ENCODE measurements around the gene SNRPA.

DNA sequence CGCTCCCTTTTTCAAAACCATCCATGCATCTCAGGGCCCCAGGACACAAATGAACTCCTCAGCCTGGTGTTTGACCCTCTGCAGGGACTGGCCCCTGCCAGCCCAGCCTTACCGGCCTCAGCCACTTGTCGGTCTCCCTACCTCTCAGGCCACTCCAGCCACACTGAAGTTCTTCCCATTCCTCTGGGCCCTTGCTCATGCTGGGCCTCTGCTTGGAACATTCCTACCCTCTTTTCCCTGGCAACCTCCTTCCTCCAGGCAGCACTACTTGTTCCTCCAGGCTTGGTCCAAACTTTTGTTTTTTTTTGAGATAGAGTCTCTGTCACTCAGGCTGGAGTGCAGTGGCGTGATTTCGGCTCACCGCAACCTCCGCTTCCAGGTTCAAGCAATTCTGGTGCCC is 40.3 kb downstream of the SNRPA start:
- TF ChIP-seq, protein P1, sequence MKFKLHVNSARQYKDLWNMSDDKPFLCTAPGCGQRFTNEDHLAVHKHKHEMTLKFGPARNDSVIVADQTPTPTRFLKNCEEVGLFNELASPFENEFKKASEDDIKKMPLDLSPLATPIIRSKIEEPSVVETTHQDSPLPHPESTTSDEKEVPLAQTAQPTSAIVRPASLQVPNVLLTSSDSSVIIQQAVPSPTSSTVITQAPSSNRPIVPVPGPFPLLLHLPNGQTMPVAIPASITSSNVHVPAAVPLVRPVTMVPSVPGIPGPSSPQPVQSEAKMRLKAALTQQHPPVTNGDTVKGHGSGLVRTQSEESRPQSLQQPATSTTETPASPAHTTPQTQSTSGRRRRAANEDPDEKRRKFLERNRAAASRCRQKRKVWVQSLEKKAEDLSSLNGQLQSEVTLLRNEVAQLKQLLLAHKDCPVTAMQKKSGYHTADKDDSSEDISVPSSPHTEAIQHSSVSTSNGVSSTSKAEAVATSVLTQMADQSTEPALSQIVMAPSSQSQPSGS (IDR thresholded peaks at IDR 0.05; ENCODE audit: low read length), result no peak
- TF ChIP-seq ASH2L (IDR thresholded peaks at IDR 0.05; ENCODE audit: low read length) (no peak), ZNF274 (IDR thresholded peaks at IDR 0.05; ENCODE audit: borderline replicate concordance, extremely low read depth, low read length) (no peak), EZH2 (IDR thresholded peaks at IDR 0.05; ENCODE audit: low read depth, low read length, severe bottlenecking) (no peak), CBX5 (IDR thresholded peaks at IDR 0.05; ENCODE audit: low read depth, low read length) (no peak), FOSL1 (IDR thresholded peaks at IDR 0.05; ENCODE audit: insufficient read depth, low read depth, low read length) (no peak), YY1 (IDR thresholded peaks at IDR 0.05; ENCODE audit: low read depth, low read length) (no peak), HDAC2 (IDR thresholded peaks at IDR 0.05; ENCODE audit: borderline replicate concordance in 1 of 2, low read depth in 2 of 2, low read length in 2 of 2) (no peak), POLR2A (IDR thresholded peaks at IDR 0.05; ENCODE audit: control extremely low read depth in 1 of 2, low read depth in 2 of 2, low read length in 2 of 2) (no peak), EP300 (IDR thresholded peaks at IDR 0.05; ENCODE audit: borderline replicate concordance in 1 of 2, low read depth in 2 of 2, low read length in 2 of 2) (no peak)
- TF ChIP-seq, protein P2, sequence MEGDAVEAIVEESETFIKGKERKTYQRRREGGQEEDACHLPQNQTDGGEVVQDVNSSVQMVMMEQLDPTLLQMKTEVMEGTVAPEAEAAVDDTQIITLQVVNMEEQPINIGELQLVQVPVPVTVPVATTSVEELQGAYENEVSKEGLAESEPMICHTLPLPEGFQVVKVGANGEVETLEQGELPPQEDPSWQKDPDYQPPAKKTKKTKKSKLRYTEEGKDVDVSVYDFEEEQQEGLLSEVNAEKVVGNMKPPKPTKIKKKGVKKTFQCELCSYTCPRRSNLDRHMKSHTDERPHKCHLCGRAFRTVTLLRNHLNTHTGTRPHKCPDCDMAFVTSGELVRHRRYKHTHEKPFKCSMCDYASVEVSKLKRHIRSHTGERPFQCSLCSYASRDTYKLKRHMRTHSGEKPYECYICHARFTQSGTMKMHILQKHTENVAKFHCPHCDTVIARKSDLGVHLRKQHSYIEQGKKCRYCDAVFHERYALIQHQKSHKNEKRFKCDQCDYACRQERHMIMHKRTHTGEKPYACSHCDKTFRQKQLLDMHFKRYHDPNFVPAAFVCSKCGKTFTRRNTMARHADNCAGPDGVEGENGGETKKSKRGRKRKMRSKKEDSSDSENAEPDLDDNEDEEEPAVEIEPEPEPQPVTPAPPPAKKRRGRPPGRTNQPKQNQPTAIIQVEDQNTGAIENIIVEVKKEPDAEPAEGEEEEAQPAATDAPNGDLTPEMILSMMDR (IDR thresholded peaks at IDR 0.05; ENCODE audit: control extremely low read depth in 1 of 3, insufficient read depth in 1 of 3, low read depth in 1 of 3, low read length in 3 of 3), result no peak
- TF ChIP-seq, protein P3, sequence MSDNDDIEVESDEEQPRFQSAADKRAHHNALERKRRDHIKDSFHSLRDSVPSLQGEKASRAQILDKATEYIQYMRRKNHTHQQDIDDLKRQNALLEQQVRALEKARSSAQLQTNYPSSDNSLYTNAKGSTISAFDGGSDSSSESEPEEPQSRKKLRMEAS (IDR thresholded peaks at IDR 0.05), result no peak
- TF ChIP-seq, protein P4, sequence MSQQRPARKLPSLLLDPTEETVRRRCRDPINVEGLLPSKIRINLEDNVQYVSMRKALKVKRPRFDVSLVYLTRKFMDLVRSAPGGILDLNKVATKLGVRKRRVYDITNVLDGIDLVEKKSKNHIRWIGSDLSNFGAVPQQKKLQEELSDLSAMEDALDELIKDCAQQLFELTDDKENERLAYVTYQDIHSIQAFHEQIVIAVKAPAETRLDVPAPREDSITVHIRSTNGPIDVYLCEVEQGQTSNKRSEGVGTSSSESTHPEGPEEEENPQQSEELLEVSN (IDR thresholded peaks at IDR 0.05), result no peak

All from H1 (cell line).